HG03025 (cell line): ENCODE measurements around the gene NOL4L.
"Not testable (repeated sequence)": the region's sequence is repeated elsewhere in the genome, so short reads cannot be mapped to it uniquely, and the experiment has no call there.

Source experiments
- ATAC-seq: cut with Tn5 transposase; IDR thresholded peaks from one replicate; pipeline ENCODE4 v1.9.1; 2021; ENCODE audit warnings: mild to moderate bottlenecking, moderate library complexity; ENCODE audit not compliant: unreplicated experiment, low FRiP score

Gene NOL4L

DNA sequence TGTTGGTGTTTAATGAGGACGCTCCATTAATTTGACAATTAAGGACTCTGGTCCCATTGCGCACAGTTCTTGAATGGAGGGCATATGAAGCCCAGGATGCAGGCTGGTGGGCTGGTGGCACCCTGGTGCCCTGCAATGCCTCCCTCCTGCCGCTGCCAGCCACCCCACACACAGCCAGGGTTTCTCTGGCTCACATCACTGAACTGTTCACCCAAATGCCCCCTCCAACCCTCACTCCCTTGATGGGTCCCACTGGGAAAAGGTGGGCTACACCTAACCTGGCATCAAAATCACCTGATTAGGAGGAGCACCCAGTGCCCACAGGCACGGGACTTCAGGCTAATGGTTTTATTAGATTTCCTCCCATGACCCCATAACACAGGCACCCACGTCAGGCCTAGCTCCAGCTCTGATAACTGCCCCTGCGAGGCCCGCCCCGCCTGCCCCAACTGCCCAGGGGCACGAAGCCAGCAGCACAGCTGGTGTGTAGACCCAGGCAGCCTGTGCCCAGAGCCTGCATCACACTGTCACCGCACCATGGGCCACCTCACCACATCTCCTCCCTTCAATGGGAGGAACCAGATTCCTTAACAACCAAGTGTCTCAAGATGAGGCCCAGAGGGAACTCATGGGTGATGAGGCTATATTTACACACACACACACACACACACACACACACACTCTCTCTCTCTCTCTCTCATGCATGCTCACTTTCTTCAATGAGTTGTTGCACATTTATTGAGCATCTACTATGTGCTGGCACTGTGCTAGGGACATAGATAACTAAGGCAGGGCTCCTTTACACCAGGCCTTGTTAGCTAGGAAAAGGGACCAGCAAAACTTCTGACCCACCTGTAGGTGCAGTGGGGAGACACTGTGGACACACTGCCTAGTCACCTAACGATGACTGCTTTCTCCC lies 107.3 kb downstream of the NOL4L start:
- ATAC-seq: no peak

GRCh38 chr20:32476684-32477593 lies 108.2 kb downstream of the NOL4L start:
- no peak for ATAC-seq

- no peak for ATAC-seq
Measured at GRCh38 chr20:32474967-32475811, 109.9 kb downstream of the NOL4L start.

- no peak for ATAC-seq
Measured at GRCh38 chr20:32474717-32474966, 110.5 kb downstream of the NOL4L start.

DNA sequence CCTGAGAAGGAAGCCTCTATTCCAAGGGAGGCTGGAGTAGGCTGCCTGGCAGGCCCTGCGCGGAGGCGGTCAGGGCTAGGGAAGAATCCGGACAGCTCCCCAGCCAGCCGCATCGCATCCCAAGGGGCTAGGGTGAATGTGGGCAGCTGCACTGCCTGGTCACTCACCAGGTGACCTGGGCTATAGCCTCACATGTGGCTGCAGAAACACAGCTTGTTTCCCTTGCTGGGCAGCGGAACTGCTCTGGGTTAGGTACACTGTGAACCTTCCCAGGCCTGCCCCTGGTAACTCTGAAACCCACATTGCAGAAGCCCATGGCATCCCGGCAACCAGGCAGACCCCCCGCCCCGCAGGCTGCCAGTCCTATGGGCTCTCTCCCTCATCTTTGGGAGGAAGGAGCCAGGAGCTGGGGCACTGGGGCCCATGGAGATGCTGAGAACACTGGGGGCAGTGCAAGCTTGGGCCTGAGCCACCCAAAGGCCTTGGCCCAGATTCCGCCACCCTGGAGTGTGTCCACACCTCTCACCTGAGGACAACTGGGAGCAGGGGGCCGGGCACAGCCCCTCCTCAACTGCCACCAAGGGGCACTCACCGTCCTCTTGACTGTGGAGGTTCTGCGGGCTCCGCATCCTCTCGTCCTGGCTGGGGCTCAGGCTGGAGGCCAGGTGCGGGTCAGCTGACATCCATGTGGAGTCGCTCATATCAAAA lies 111.0 kb downstream of the NOL4L start:
- no peak for ATAC-seq

DNA sequence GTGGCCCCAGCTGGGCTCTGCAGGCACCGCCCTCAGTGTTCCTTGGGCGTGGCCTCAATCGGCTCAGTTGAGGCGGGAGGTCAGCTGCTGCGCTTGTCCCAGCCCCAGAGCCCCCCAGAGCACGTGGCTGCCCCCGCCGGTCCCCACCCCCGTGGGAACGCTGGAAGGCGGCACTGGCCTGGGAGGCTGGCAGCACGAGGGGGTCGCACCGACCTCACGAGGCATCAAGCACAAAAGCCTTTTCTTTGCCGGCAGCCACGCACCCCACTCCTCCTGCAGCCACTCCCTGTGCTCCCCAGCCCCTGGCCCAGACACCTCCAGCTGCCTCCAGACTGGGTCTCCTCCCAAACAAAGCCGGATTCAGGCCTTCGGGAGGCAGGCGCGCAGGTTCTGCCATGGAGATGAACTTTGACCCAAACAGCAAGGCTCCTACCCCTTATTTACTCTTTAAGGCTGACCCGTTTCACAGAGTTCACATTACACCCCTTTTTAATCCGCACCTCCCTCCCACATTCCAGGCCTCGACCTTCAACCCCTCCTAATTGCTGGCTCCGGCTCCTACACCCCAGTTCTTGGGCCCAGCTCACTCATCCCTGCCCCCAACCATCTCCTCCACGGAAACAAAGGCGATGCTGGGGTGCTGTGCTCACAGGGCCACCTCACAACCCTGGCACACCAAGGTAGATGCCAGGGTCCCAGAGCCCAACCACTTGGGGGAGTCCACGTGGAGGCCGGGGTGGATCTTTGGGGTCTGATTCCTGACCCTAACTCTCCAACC lies 111.7 kb downstream of the NOL4L start:
- no peak for ATAC-seq

- ATAC-seq: no peak
Measured at GRCh38 chr20:32472581-32473207, 112.4 kb downstream of the NOL4L start.

DNA sequence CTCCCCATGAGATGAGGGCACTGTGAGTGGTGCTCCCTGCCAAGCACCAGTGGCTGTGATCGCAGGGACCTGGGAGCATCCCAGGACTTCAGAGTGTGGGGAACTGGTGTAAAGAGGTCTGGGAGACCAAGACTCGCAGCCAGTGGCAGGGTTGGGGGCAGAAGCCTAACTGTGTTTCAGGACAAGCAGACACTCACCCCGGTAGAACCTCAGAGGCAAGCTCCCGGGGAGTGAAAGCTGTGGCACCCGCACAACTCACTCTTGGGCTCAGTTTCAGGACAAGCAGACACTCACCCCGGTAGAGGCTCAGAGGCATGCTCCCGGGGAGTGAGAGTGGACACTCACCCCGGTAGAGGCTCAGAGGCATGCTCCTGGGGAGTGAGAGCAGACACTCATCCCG lies 114.2 kb downstream of the NOL4L start:
- no peak for ATAC-seq

DNA sequence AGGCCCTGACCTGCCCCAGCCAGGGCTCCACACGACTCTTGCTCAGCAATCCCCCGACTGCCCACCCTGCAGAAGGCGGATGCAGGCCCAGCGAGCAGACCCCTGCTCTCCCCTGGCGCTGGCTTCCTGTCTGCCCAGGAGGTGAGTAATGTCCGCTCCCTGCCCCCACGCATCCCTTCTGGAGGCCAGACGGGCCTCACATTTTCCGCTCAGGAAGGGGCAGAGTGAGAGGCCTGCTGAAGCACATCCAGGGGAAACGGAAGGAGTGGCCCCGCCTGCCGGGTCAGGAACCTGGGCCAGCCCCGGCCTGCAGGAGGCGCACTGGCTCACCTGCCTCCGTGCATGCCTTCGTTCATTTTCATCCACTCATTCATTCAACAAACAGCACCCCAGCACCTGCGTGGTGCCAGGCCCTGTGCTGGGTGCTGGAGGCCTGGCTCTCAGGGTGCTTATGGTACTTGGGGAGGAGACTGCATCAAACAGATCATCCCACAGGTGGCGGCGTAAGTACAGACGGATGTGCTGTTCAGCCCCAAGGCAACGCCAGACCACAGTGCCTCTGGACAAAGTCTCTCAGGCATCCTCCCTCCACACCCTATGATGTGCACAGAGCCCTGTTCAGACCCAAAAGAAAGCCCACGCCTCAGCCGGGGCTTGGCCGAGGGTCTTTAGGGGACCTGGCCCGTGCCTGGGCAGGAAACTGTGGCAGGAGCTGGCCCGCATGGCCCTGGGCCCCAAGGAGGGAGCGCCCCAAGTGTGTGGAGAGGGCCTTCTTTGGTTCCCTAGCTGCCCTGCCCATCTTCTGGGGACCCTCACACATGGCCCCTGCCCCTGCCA lies 114.9 kb downstream of the NOL4L start:
- ATAC-seq: no peak

DNA sequence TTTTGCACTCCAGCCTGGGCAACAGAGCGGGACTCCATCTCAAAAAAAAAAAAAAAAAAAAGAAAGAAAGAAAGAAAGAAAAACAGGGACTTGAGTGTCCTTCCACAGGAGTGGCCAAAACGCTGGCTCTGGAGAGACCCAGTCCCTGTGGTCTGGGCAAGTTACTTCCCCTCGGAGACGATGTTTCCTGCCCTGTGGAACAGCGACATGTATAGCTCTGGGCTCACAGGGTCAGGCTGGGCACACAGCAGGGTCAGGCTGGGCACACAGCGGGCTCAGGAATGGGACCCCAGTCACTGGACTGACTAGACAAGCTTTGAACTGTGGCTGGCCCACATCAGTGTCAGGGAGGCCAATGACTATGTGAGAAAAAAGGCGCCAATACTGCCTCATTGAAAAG lies 116.3 kb downstream of the NOL4L start:
- ATAC-seq: no peak

DNA sequence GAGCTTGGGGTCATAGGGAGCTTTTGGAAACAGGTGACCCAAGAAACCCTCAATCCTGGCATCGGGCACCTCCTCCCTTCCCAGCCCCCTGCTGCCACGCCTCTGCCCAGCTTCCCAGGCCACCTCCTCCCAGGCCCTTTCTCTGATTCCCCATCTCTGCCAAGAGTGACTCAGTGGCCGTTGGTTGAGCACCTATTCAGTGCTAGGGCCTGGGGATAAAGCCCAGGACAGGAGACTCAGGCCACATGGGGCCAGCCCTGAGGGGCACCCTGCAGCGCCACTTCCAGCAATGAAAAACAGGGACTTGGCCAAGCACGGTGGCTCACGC lies 116.9 kb downstream of the NOL4L start:
- ATAC-seq: no peak

- ATAC-seq: no peak
Measured at GRCh38 chr20:32467506-32468312, 117.4 kb downstream of the NOL4L start.

DNA sequence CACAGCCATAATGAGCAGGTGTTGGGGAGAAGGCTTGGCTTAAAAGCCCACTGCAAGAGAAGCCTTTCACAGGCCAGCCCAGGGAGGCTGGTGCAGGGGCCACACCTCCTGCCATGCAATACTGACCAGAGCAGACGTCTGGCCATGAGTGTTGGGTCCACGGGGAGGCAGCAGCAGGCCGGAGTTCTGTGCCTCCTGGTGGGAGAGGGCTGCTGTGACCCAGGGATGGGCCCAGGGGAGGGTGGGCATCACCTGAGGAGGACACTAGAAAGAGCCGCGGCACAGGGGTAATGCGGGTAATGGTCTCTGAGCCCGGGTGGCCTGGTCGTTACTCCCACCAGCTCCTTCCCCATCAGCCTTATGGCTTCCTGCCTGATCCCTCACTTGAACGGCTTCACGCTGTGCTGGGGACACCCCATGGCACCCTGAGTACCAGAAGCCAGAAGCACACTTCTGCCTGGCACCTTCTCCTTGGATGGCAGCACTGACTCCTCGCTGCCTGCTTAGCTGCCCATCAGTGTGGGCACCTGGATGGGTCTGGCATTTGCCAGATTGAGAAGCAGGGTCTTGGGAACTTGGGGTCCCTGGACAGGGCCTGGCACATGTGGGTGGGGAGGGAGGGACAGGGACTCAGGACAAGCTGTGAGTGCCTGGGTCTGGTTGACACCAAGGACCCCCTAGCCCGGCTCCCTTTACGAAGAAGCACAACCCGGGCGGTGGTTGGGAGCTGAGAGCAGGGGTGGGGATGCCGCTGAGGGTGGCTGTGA lies 118.2 kb downstream of the NOL4L start:
- ATAC-seq: no peak

- ATAC-seq: not testable (repeated sequence)
Measured at GRCh38 chr20:32465901-32466675, 119.0 kb downstream of the NOL4L start.

- ATAC-seq: no peak
Measured at GRCh38 chr20:32465092-32465900, 119.8 kb downstream of the NOL4L start.
